IMR-90 (cell line): ENCODE results near the gene MS4A10.

ENCODE experiments used
- CHD1 ChIP-seq: IDR thresholded peaks from 2 replicates; pipeline ENCODE4 v1.6.1; 2012; ENCODE audit warnings: low read depth, low read length, improper control_type of control experiment
- FOS ChIP-seq: fragments of 150-350 bp; IDR thresholded peaks from 2 replicates; pipeline ENCODE4 v1.6.1; 2016; ENCODE audit warnings: low read depth, low read length
- MXI1 ChIP-seq: IDR thresholded peaks from 2 replicates; pipeline ENCODE4 v1.6.1; 2012; ENCODE audit warnings: low read depth, mild to moderate bottlenecking, low read length, moderate library complexity, borderline replicate concordance
- POLR2A ChIP-seq: IDR thresholded peaks from 2 replicates; pipeline ENCODE4 v1.6.1; 2012; ENCODE audit warnings: mild to moderate bottlenecking, low read depth, low read length
- RAD21 ChIP-seq: IDR thresholded peaks from 2 replicates; pipeline ENCODE4 v1.6.1; 2012; ENCODE audit warnings: low read length, improper control_type of control experiment
- SMC3 ChIP-seq: fragments of 150-350 bp; IDR thresholded peaks from 2 replicates; pipeline ENCODE4 v1.6.1; 2016; ENCODE audit warnings: low read depth, mild to moderate bottlenecking, antibody characterized with exemption, low read length, moderate library complexity
- TF ChIP-seq, protein P1 (sequence below): conservative IDR thresholded peaks from 2 replicates; pipeline ENCODE4 v1.5.1; 2012; ENCODE audit warnings: mild to moderate bottlenecking, low read depth, low read length, improper control_type of control experiment
- TF ChIP-seq, protein P2 (sequence below): fragments of 150-350 bp; IDR thresholded peaks from 2 replicates; pipeline ENCODE4 v1.6.1; 2017; ENCODE audit warnings: mild to moderate bottlenecking, antibody characterized with exemption, low read length, low read depth

DNA sequence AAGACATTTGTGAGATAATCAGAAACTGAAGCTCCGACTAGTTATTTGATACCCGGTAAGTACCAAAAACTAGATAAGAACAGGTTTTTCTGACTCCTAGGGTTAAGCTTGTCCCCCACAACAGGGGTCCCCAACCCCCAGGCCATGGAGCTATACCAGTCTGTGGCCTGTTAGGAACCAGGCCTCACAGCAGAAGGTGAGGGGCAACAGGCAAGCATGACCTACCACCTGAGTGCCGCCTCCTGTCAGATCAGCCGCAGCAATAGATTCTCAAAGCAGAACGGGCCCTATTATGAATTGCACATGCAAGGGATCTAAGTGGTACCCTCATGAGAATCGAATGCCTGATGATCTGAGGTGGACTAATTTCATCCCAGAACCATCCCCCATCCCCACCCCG is 1.2 kb upstream of the MS4A10 start:
- TF ChIP-seq, protein P1, sequence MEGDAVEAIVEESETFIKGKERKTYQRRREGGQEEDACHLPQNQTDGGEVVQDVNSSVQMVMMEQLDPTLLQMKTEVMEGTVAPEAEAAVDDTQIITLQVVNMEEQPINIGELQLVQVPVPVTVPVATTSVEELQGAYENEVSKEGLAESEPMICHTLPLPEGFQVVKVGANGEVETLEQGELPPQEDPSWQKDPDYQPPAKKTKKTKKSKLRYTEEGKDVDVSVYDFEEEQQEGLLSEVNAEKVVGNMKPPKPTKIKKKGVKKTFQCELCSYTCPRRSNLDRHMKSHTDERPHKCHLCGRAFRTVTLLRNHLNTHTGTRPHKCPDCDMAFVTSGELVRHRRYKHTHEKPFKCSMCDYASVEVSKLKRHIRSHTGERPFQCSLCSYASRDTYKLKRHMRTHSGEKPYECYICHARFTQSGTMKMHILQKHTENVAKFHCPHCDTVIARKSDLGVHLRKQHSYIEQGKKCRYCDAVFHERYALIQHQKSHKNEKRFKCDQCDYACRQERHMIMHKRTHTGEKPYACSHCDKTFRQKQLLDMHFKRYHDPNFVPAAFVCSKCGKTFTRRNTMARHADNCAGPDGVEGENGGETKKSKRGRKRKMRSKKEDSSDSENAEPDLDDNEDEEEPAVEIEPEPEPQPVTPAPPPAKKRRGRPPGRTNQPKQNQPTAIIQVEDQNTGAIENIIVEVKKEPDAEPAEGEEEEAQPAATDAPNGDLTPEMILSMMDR: no peak
- TF ChIP-seq CHD1 (no peak), SMC3 (no peak), RAD21 (no peak), POLR2A (no peak), MXI1 (no peak), FOS (no peak)
- TF ChIP-seq, protein P2, sequence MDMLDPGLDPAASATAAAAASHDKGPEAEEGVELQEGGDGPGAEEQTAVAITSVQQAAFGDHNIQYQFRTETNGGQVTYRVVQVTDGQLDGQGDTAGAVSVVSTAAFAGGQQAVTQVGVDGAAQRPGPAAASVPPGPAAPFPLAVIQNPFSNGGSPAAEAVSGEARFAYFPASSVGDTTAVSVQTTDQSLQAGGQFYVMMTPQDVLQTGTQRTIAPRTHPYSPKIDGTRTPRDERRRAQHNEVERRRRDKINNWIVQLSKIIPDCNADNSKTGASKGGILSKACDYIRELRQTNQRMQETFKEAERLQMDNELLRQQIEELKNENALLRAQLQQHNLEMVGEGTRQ: no peak
